Measurements from ENCODE around the gene PATL1.

Gene PATL1

DNA sequence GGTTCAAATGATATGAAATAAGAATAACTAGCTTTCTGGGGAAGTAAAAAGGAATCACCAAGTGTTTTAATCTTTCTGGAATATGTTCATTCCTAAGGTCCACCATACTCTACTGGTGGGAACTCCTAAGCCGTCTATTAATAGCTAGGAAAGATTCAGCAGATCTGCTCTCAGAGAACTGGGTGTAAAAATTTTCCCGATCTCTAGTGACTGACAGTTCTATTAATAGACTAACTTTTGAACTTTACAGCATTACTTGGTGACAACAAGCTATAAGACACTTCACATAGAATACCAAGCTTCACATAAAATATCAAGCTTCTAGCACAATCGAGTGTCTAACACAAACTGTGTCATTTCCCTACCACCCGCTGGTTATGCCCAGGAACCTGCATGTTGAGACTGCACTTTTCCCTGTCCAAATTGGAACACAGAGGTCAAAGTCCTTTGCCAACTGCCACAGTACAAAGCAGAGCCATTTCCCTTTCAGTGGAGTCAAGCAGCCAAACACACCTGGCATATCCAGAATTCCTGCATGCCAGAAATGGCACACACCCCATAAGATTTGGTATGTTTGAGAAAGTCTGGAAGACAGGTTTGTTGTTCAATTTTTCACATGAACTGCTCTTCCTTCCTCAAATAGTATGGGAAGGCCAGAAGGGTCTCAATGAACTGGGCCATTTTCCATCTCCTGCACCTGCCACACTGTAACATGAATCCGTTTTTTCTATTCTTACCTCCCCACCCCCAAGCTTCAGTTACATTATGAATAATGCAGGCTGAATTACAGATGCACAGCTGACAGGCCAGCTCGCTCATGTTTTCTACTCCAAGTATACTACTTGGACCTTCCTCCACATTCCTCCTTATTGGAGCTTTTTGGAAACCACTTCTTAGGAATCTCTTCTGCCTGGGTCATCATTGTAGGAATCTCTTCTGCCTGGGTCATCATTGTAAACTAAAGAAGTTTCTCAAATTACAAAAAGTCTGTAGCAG, 57.0 kb downstream of the PATL1 start:
- no peak for DNase-seq

GRCh38 chr11:59610289-59610688, 58.5 kb downstream of the PATL1 start:
- no peak for DNase-seq

GRCh38 chr11:59607703-59608454, 61.0 kb downstream of the PATL1 start:
- no peak for DNase-seq

GRCh38 chr11:59602432-59602831, 66.4 kb downstream of the PATL1 start:
- no peak for DNase-seq

DNA sequence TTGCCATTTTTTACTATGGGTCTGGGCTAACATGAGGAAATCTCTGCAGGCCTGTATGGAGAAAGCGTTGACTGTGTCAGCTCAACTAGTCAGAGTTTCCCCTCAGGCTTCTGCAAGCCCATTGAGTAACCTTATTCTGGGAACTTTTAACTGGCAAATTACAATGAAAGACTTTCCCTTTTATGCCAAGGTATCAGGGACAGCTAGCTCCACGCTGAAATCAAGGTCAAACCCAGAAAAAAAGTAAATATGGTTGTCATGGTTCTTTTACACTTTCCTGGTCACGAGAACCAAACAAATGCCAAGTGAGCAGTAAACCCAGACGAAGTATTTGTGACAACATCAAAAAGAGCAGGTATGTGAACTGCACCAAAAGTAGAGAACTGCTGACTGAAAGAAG, 67.0 kb downstream of the PATL1 start:
- no peak for DNase-seq

DNA sequence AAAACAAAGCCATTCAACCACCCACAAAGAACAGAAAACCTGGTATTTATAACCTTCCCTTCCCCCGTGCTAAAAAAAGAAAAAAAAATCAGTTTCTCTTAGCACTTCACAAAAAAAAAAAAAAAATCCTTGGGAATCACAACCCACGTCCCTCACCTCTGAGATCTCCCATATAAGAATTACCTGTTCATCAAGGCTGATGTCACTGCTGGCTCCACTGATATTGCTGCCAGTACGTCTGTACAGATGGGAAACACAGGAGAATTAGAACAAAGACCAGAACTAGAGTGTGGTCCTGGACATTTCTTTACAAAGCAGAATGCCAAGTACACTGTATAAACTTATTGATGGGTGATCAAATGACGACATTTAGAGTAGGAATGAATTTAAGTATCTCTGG, 68.2 kb downstream of the PATL1 start:
- no peak for DNase-seq

DNA sequence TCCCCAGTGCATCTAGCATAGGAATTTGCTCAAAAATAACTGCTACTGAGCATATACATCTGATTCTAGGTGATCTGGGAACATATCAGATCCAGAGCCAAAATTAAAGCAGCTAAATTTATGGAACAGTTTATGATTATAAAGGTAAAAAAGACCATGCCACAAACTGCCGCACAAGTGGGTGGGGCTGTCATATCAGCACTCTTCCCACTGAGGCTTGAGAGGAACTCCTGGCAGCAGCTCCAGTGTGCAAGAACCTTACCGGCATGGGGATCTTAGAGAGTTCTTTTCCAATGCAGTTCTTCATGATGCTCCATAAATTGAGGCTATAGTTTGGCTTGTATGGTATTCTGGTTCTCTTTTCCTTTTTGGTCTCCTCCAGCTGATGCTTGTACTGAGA, 68.6 kb downstream of the PATL1 start:
- no peak for DNase-seq

- no peak for DNase-seq
These were observed 69.9 kb downstream of the PATL1 start for GRCh38 chr11:59598961-59599360.
